Fibroblast of mammary gland (primary cell): ENCODE data around the gene EXOC6.

Source experiments
- DNase-seq: peaks from one replicate; pipeline ENCODE4 v3.0.0-alpha.2; 2010; ENCODE audit warnings: low read depth
- H3K4me3 ChIP-seq: 2 replicates; pipeline ENCODE4 v1.5.1; 2011; ENCODE audit warnings: low read depth, mild to moderate bottlenecking, low read length, moderate library complexity; ENCODE audit not compliant: control insufficient read depth
- TF ChIP-seq, protein P1 (sequence below): conservative IDR thresholded peaks from 2 replicates; pipeline ENCODE4 v1.5.1; 2011; ENCODE audit warnings: low read depth, low read length, inconsistent platforms; ENCODE audit not compliant: control insufficient read depth, insufficient read depth

EXOC6 gene

DNA sequence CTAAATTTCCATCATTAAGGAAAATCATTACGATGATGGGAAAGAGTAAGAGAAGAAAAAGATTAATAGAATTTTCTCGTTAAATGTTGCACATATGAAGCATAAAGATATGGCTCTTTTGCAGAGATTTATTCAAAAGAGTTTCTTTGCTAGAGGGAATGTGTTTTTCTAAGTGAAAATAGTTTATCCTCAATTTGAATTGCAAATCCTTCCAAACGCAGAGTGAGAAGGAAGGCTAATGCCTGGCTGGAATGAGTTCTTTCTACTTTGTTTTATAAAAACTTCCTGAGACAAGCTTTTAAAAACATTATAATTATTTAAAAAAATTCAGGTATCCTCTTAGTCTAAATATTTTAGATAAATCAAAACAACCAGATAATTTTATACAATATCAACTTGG is 239.5 kb downstream of the EXOC6 start:
- no peak overlapping the region for H3K4me3 ChIP-seq
- no peak for DNase-seq
- TF ChIP-seq, protein P1, sequence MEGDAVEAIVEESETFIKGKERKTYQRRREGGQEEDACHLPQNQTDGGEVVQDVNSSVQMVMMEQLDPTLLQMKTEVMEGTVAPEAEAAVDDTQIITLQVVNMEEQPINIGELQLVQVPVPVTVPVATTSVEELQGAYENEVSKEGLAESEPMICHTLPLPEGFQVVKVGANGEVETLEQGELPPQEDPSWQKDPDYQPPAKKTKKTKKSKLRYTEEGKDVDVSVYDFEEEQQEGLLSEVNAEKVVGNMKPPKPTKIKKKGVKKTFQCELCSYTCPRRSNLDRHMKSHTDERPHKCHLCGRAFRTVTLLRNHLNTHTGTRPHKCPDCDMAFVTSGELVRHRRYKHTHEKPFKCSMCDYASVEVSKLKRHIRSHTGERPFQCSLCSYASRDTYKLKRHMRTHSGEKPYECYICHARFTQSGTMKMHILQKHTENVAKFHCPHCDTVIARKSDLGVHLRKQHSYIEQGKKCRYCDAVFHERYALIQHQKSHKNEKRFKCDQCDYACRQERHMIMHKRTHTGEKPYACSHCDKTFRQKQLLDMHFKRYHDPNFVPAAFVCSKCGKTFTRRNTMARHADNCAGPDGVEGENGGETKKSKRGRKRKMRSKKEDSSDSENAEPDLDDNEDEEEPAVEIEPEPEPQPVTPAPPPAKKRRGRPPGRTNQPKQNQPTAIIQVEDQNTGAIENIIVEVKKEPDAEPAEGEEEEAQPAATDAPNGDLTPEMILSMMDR, result no peak

DNA sequence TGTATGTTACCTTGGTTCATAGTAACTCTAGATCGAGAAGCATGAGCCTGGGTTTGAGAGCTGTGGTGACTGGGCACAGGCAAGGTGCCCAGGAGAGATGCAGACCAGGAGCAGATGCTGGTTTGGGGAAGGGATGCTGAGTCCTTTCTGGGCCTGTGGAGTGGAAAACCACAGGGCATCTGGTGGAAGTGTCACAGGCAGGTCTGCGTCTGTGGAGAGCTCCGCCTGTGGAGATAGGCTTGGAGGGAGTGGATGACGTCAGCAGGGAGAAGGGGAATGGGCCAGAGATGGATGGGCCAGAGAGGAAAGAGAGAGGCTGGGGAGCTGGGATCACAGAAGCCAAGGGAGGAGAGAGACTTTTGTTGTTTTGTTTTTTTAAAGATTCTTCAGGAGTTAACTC is 240.1 kb downstream of the EXOC6 start:
- no peak overlapping the region for H3K4me3 ChIP-seq
- TF ChIP-seq, protein P1, result no peak
- no peak for DNase-seq

DNA sequence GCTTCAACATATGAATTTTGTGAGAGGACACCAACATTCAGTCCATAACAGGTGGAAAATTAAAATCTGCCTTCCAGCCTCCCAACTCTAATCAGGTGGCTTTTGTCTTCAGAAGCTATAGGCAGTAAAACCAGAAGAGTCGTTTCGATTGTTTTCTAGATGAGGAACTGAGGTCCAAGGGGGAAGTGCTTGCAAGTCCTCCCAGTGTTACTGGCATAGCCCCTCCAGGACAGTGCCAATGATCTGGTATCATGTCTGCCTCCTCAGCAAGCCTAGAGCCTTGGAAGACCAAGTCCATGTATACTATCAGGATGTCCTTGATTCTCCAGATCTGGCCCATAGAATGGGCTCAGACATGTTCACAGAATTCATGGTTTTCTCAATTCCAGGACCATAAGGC is 242.3 kb downstream of the EXOC6 start:
- no peak for DNase-seq
- TF ChIP-seq, protein P1, result no peak
- no peak overlapping the region for H3K4me3 ChIP-seq

DNA sequence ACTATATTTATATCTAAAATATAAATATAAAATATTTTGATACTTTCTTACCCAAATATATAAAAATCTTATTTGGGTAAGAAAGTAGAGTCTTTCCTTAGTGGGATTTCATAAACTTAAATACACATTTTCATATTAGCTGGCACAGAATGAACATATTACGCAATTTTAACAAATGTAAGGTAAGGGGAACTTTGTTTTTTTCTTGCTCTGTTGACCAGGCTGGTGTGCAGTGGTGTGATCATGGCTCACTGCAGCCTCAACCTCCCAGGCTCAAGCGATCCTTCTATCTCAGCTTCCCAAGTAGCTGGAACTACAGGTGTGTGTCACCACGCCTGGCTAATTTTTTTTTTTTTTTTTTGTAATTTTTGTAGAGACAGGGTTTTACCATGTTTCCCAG is 243.6 kb downstream of the EXOC6 start:
- TF ChIP-seq, protein P1, result no peak
- DNase-seq, result no peak
- H3K4me3 ChIP-seq, result no peak overlapping the region

DNA sequence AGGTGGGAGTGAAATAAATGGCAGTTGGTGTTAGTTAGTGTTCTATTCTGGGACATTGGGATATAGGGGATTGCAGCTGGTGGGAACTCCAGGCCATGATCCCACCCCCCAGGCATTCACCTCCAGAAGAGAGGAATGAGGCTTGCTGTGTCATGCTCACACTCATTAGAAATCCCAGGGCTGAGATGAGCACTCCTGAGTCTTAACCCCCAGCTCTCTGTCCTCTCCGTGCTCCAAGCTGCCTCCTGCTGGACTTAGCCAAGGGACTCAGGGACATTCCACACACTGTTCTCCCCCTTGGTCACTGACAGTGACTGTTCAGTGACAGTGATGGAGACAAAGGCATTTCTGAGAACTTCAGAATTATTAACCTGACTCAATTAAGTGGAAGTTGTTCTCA is 246.9 kb downstream of the EXOC6 start:
- TF ChIP-seq, protein P1, result no peak
- DNase-seq, result no peak
- no peak overlapping the region for H3K4me3 ChIP-seq

DNA sequence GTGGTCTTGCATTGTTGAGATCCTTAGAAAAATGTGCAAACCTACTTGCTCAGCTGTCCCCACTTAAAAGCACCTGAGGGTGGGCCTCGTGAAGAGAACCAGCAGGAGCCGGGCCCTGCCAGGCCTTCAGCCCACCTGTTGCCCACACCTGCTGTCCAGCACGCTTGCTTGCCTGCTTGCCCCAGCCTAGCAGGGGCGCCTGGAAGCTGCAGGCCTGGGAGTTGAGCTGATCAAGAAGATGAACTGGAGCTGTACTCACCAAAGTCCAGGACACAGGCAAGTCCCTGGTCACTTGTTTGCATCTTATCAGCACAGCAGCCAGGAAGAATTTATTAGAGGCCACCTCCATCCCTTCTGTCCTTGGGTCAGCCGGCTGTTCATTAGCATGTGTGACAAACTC is 248.6 kb downstream of the EXOC6 start:
- TF ChIP-seq, protein P1, result no peak
- no peak for DNase-seq
- no peak overlapping the region for H3K4me3 ChIP-seq

DNA sequence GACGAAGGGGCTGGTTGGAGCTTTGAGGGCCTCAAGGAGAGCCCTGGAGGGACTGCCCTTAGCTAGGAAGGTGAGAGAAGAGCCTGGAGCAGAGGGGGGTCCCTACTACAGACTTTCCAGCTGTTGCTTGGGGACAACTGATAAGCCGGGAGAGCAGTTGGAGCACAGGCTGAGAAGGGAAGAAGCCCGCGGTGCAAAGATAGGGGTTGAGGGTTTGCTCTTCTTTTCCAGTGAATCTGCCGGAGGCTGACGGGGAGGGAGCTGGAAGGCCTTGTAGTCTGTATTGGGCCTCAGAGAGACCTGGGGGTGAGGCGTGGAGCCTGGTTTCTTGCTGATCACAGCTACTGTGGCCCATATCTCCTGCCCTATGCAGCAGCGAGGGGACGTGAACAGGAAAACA is 249.1 kb downstream of the EXOC6 start:
- TF ChIP-seq, protein P1, result no peak
- DNase-seq, result no peak
- H3K4me3 ChIP-seq, result no peak overlapping the region
